Left lobe of liver (tissue), 2 donors: ENCODE results near the gene CDKAL1. TPM values are rescaled to one million over a fixed set of nuclear protein-coding genes. Genes with fewer than 3 reads are reported as not detected.
A peak's percentile ranks its signal among the peaks of the same experiment; 100 is the strongest.

Source experiments
- ATAC-seq: fragments of 200-7000 bp; cut with Tn5 transposase; one replicate; pipeline ENCODE4 v1.9.1; 2020; ENCODE audit warnings: mild to moderate bottlenecking, moderate library complexity
- DNase-seq: peaks from one replicate; pipeline ENCODE4 v3.0.0-alpha.2; 2020; ENCODE audit warnings: low spot score
- total RNA-seq: library from RNA; stranded (reverse); gene quantifications from one replicate; pipeline ENCODE4 v1.2.1, GENCODE V29; 2021
- donor health status: DM: no; HTN: no; CAD: no; lungs with moderate emphysema.
- donor health status: DM: no; HTN: yes; CAD: no.

The CDKAL1 gene
- total RNA-seq, 1 donor from 2014 or later: 5.1 TPM

- DNase-seq (no peak), ATAC-seq (no peak)
Observed at GRCh38 chr6:20868397-20869096, 334.3 kb downstream of the CDKAL1 start.

GRCh38 chr6:20870021-20870420, 335.8 kb downstream of the CDKAL1 start:
- no peak for DNase-seq
- no peak for ATAC-seq

GRCh38 chr6:20870493-20870892, 336.2 kb downstream of the CDKAL1 start:
- no peak for ATAC-seq

GRCh38 chr6:20873425-20874190, 339.4 kb downstream of the CDKAL1 start:
- no peak for DNase-seq
- no peak for ATAC-seq

More at GRCh38 chr6:20870493-20870892, 336.2 kb downstream of the CDKAL1 start:
- no peak for DNase-seq

GRCh38 chr6:20875369-20875963, 341.2 kb downstream of the CDKAL1 start:
- DNase-seq (no peak), ATAC-seq (no peak)

- DNase-seq (no peak), ATAC-seq (no peak)
Observed at GRCh38 chr6:20876036-20876435, 341.8 kb downstream of the CDKAL1 start.

- DNase-seq (no peak), ATAC-seq (no peak)
Observed at GRCh38 chr6:20876561-20876960, 342.3 kb downstream of the CDKAL1 start.

GRCh38 chr6:20877008-20877937, 343.0 kb downstream of the CDKAL1 start:
- DNase-seq: peak; percentile 86
- peak; percentile 98 for ATAC-seq

GRCh38 chr6:20879121-20879520, 344.9 kb downstream of the CDKAL1 start:
- DNase-seq: no peak
- ATAC-seq: no peak

GRCh38 chr6:20879526-20879925, 345.3 kb downstream of the CDKAL1 start:
- ATAC-seq (no peak), DNase-seq (no peak)

- DNase-seq: no peak
- peak; percentile 43 for ATAC-seq
Observed at GRCh38 chr6:20881365-20881764, 347.1 kb downstream of the CDKAL1 start.

GRCh38 chr6:20882014-20882413, 347.8 kb downstream of the CDKAL1 start:
- DNase-seq (no peak), ATAC-seq (no peak)

GRCh38 chr6:20885076-20885475, 350.8 kb downstream of the CDKAL1 start:
- ATAC-seq: no peak
- no peak for DNase-seq

GRCh38 chr6:20891161-20891560, 356.9 kb downstream of the CDKAL1 start:
- no peak for DNase-seq
- no peak for ATAC-seq

GRCh38 chr6:20892365-20892764, 358.1 kb downstream of the CDKAL1 start:
- ATAC-seq: no peak
- DNase-seq: no peak

GRCh38 chr6:20893412-20893811, 359.2 kb downstream of the CDKAL1 start:
- no peak for DNase-seq
- no peak for ATAC-seq

GRCh38 chr6:20900389-20901160, 366.3 kb downstream of the CDKAL1 start:
- no peak for DNase-seq
- no peak for ATAC-seq

GRCh38 chr6:20905377-20905776, 371.1 kb downstream of the CDKAL1 start:
- DNase-seq: no peak

GRCh38 chr6:20906945-20907344, 372.7 kb downstream of the CDKAL1 start:
- DNase-seq (no peak), ATAC-seq (no peak)

More at GRCh38 chr6:20905377-20905776, 371.1 kb downstream of the CDKAL1 start:
- no peak for ATAC-seq

- DNase-seq (peak; percentile 75), ATAC-seq (peak; percentile 93)
Observed at GRCh38 chr6:20907486-20908071, 373.3 kb downstream of the CDKAL1 start.
